SIG-M5 treated with dmso at 0.1 percent for 504 hours (cell line): ENCODE results near the gene GAPDHS.

ENCODE experiments used
- DNase-seq: peaks from one replicate; lab custom pipeline; 2025; ENCODE audit not compliant: unreplicated experiment; lab: John Stamatoyannopoulos, UW

The GAPDHS gene

DNA sequence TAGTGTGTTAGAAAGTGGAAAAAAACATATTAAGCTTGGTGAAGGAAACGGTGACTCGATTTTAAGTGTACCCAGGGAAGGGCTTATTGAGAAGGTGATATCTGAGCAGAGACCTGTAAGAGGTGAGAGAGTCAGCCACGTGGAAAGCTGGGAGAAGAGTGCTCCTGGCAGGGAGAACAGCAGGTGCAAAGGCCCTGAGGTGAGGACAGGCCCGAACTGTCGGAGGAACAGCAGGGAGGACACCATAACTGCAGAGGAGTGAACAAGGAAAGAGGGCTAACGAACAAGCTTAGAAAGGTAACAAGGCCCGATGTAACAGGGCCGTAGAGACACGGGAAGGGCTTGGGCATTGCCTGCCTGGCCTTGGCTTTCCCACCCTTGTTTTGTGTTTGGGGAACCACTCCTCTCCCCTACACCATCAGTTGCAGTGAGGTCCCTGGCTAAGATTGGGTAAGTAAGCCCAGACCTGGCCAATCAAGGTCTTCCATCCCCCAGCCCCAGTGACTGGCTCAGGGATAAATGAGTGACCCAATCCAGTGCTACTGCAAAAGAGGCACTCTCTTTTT, 22.9 kb downstream of the GAPDHS start:
- no peak for DNase-seq

DNA sequence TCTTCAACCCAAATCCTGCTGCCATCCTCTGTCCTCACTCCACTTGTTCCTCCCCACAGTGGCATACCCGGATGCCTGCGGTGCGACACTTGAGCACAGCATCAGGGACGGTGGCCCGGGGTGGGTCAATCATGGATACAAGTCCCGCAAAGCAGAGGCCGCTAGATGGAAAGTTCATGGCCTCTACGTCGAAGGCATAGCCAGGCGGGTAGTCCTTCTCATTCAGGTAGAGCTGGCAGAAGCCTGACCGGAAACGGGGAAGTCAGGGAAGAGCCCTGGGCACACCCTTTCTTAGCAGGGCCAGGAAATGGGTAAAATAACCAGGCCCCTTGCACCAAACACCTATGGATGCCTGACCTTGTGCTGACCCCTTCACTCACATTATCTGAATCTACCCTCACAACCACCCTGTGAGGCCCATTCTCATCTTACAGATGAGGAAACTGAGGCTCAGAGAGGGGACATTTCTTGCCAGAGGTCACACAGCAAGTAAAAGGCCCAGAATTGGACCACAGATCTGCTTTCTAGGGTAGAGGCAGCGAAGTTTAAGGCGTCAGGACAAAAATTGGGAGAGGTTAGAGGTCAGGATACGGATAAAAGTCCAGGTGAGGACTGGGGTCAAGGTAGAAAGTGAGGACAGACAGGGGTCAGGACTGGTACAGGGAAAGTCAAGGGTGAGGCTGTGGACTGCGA, 23.7 kb downstream of the GAPDHS start:
- no peak for DNase-seq

DNA sequence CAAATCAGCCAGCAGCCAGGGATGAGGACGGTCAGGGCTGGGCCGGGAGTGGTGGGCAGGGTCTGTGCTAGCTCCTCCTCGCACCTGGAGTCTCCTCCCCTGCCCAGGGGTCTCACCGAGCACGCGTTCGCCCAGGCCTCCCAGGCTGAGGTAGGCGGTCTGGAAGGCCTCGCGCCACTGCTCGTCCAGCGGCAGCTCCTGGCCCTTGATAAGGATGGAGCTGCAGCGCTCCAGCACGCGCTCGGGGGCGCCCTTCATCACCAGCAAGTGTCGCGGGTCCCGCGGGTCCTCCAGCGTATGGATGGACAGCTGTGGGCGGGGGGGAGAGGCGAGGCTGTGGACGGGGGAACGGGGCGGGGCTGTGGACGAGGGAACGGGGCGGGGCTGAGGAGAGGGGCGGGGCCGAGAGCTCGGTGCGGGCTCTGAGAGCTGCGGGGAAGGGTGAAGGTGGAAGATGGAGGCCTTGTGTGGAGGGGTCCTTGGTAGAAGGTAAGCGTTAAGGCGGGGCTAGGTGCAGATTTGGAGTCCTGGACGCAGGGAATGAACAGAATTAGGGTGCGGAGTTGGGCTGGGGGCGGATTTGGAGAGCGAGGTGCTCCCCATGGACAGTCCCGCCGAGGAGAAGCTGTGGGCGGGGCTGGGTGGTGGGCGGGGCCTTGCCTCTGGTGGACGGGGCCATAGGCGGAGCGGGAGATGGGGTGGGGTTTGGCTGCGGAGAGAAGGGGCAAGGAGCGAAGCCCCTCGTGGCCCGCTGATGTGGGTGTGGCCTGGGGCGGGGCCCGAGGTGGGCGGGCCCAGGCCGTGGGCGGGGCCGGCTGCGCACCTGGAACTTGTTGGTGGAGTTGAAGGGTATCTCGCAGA, 24.5 kb downstream of the GAPDHS start:
- DNase-seq, result no peak

DNA sequence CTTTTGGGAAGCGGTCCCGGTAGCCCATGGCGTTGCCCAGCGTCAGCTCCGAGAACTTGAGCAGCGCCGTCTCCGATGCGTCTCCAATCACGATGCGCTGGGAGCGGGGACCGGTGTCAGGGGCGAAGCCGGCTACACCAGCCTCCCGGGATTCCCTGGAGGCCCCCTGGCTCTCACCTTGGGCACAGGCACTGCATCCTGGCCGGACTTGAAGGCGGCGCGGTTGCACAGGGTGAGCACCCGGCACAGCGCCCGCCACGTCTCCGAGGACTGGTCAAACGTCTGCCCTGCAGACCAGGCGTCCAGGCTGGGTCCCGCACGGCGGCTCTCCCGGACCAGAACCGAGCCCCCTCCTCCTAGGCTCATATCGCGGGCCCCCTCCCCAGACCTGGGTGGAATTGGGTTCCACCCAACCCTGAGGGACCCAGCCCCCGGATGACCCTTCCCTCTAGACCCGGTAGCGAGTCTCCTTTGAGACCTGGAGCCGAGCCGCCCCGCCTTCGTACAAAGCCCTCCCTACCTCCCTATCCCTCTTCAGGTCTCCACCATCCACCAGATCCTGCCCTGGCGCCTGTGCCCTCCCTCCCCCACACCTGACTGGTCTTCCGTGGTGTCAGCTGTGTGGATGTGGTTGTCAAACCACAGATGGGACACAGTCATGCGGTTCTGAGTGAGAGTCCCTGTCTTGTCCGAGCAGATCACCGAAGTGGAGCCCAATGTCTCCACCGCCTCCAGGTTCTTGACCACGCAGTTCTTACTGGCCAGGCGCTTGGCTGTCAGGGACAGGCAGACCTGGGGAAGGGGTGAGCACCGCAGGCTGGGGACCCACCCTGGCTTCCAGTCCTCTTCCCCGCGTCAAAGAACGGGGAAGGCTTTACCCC, 25.4 kb downstream of the GAPDHS start:
- no peak for DNase-seq

DNA sequence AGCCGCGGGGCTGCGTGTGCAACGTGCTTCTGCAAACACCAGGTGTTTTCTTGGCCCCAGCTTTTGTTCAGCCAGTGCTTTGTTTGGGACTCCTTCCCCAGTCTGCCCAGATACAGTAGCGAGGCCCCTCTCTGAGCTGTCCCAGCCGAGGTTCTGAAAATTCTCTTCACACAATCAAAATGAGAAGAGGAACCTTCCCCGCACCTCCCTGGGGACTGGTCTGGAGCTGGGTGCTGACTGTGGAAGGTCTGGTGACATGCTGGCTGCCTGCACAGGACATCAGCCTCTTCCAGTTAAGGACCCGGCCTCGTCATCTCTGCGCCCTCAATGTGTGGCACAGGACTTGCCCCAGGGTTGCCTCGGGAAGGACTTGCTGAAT, 26.0 kb downstream of the GAPDHS start:
- peak; percentile 2 for DNase-seq

DNA sequence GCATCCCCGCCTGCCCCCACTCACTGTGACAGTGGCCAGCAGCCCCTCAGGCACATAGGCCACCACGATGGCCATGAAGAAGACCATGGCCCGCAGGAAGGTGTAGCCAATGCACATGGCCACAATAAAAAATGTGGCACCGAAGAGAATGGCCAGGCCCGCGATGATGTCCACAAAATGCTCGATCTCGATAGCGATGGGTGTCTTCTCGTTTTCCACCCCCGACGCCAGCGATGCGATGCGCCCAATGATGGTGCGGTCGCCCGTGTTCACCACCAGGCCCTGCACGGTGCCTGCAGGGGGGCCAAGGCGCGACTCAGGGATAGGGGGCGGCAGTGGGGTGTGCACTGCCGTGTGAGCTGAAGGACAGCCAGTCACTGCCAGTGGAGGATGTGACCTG, 26.5 kb downstream of the GAPDHS start:
- DNase-seq, result no peak

DNA sequence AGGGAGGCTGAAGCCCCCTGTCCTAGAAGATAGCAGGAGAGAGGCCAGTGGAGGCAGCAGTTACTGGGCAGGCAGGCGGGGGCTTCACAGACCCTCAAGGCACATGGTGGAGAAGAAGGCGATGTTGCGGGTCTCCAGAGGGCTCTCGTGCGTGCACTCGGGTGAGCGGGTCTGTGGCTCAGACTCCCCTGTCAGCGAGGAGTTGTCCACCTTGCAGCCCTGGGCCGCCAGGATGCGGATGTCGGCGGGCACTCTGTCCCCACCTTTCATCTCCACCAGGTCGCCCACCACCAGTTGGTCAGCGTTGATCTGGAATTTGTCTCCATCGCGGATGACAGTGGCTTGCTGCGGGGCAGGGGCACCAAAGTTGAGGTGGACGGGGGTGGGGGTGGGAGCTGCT, 27.0 kb downstream of the GAPDHS start:
- no peak for DNase-seq

DNA sequence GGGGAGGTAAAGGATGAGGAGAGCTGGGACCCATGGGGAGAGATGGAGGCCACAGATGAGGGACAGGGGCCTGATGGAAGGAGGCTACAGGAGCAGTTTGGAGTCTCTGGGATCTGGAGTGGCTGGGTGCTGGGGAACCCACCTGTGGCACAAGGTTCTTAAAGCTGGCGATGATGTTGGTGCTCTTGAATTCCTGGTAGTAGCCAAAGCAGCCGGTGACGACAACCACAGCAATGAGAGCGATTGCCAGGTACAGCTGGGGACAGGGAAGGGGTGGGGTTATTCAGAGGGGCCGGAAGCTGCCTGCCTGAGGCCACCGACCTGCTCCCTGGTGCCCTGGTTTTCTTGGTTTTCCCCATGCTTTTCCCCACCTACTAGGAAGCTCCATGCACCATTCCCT, 27.4 kb downstream of the GAPDHS start:
- DNase-seq, result no peak

DNA sequence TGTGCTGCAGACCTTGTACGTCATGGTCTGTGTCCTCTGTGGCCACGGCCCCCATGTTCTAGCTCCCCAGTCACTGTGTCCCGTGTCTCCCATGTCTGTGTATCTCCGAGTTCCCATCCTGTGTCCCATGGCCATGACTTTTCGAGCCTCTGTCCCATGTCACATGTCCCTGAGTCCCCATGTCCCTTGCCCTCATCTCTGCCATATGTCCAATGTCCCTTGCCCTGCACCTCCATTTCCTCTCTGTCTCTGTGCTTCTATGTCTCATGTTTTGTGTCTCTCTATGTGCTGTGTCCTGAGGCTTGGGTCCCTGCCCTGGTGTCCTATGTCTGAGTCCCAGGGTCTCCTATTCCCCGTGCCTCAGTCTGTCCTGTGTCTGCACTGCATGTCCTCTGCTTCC, 28.2 kb downstream of the GAPDHS start:
- no peak for DNase-seq

DNA sequence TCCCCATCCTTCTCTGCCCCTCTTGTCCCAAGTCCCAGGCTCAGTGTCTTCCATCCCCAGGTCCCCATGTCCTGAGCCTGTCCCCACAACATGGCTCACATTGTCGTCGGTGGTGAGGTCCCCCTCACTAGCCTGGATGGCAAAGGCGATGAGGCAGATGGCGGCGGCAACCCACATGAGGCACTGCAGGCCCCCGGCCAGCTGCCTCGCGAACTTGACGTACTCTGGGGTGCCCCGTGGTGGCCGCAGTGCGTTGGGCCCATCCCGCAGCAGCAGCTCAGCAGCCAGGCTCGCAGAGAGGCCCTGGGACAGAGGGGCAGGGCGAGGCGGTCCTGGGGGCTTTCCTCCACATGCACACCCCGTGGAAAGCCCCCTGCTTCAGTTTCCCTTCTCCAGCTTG, 29.1 kb downstream of the GAPDHS start:
- DNase-seq, result no peak

DNA sequence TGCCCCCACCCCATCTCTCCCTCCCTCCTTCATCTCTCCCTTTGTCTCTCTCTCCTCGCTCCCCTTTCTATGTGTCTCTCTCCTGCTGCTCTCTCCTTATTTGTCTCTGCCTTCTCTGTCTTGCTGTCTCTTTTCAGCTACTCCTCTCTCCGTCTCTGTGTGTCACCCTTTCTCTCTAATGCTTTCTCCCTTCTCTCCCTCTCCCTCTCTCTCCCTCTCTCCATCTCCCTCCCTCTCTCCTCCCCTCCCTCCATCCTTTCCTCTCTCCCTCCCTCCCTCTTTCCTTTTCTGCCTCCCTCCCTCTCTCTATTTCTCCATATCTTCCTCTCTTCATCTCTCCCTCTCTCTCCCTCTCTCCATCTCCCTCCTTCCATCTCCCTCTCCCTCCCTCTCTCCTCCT, 29.5 kb downstream of the GAPDHS start:
- no peak for DNase-seq

DNA sequence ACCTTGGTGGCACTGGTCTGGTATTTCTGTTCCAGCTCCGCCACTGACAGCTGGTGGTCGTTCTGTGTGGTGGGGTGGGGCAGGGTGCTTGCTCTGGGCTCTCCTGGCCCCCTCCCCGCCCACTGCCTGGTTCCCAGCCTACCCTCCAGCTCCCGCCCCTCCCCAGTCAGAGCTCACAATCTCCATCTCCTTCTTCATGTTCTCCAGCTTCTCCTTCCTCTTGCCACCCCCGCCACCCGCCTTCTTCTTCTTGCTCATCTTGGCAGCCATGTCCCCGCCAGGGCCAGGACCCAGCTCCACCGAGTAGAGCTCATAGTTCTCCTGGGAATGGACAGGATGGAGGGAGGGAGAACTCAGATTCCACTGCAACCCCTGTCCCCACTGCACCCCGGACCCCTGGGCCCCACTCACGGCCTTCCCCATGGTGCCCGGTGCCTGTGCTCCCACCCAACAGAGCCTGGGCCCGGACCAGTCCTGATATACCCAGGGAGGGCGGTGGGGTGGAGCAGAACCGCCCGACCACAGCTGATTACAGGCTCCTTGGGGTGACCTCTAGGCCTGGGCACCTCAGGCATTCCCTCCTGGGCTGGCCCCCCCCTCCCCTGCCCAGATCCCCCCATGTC, 30.1 kb downstream of the GAPDHS start, which contains the start of gene ATP4A:
TSS of gene ATP4A (minus strand) at position 452 of the 623 bp plus-strand sequence. CDS start at position 423, 29 bp downstream.
- DNase-seq, result no peak

DNA sequence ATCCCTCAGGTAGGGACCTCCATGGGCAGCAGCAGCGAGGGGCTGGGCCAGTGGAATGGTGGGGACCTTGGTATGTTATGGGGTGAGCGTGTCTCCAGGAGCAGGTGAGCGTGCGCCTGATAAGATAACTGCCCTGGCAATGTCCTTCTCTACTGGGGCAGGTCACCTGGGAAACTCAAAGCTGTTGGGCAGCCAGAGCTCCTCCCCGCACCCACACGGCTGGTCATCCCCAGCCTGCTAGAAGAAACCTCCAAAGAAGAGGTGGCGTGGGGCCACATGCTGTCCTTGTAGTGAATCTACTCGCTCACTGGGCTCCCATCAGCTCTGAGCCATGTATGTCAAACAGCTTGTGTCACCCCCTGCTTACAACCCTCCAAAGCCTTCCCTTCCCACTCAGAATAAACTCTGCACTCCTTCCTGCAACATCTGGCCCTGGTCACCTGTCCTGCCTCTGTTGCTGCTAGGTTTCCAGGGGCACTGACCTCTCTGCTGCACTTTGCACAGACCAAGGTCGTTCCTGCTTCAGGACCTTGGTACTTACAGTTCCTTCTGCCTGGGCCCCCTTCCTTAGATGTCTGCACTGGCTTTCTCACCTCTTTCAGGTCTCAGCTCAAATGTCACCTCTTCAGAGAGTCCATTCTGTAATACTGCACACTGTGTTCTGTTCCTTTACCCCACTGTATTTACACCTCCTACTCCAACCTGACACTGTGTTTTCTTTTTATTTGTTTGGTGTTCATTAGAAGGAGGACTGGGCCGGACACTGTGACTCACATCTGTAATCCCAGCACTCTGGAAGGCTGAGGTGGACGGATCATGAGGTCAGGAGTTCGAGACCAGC, 32.0 kb downstream of the GAPDHS start:
- DNase-seq, result no peak

DNA sequence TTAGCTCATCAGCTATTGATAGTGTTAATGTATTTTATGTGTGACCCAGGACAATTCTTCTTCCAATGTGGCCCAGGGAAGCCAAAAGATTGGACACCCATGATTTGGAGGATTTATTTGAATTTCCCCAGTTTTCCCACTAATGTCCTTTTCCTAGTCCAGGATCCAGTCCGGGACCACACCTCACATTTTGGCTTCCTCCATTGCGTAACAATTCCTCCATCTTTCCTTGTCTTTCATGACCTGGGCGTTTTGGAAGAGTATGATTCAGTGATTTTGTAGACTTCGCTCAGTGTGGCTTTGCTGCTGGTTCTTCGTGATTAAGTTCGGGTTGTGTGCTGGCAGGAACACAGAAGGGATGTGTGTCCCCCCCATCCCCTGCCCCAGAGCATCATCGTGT, 33.5 kb downstream of the GAPDHS start:
- no peak for DNase-seq

DNA sequence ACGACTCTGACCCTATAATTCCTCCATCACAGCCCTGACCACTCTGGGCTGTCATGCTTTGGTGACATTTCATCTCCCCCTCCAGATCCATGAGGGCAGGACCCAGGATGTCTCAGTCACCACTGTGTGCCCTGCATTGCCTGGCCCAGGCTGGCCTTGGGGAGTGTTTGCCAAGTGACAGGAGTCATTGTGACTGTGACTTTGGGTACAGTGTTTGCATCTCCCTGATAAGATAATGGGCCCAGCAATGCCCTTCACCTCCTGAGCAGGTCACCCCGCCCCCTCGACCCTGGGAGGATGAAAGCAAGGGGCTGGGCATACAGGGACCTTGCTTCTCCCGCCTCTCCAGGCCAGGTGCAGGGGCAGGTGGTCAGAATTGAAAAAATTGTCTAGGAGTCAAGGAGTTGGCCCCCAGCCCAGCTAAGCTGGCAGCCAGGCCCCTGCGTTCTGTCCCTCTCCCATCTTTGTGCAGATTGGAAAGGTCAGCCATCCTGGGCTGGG, 36.1 kb downstream of the GAPDHS start:
- no peak for DNase-seq

DNA sequence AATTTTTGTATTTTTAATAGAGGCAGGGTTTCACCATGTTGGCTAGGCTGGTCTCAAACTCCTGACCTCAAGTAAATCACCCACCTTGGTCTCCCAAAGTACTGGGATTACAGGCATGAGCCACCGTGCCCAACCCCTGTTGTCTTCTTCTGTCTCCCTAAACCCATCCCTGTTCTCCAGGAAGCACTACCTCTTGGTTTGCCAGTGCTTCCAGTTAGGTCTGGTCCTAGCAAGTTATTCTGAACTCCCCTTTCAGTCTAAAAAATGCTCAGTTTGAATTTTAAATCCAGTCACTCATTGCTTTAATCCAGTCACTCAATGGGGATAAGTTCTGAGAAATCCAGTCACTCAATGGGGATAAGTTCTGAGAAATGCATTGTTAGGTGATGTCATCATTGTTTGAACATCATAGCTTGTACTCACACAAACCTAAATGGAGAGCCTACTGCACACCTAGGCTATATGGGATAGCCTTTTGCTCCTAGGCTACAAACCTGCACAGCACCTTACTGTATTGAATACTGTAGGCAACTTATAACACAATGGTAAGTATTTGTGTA, 38.2 kb downstream of the GAPDHS start:
- no peak for DNase-seq

DNA sequence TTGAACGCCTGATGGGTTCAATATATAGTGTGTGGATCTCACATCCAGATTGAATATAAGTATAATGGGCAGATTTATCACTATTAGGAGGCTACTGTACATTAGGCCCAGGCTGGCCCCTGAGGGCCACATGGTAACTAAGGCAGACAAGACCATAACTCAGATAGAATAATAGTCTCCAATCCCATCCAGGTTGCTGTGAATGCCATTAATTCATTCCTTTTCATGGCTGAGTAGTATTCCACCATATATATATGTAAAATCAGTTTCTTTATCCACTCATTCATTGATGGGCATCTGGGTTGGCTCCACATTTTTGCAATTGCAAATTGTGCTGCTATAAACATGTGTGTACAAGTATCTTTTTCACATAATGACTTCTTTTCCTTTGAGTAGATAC, 44.7 kb downstream of the GAPDHS start:
- DNase-seq, result no peak

DNA sequence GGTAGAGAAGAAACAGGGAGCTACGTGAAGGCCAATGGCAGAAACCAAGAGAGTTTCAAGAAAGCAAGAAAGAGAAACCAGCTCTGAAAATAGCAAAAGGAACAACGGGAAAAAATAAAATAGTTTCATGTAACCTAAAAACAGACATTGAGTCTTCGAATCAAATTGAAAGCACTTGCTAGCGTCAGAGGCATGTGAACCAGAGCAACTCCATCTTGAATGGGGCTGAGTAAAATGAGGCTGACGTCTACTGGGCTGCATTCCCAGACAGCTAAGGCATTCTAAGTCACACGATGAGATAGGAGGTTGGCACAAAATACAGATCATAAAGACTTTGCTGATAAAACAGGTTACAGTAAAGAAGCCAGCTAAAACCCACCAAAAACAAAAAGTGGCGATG, 45.5 kb downstream of the GAPDHS start:
- DNase-seq, result no peak

DNA sequence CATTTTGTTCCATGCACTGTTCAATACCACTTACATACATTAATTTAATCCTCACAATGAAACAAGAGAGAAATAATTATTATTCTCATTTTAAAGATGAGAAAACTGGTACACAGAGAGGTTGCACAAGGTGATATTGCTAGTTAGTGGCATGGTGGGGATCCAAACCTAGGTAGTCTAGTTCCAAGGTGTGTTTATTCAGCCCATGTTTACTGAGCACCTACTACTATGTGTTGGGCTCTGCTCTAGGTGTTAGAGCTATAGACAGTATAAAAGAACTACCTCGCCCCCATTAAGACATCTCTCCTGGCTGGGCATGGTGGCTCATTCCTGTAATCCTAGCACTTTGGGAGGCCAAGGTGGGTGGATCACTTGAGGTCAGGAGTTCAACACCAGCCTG, 49.5 kb downstream of the GAPDHS start:
- no peak for DNase-seq
